IPS-NIHi7 (cell line): ENCODE results near the gene ASIC3.

ENCODE experiments used
- DNase-seq: peaks from one replicate; pipeline ENCODE4 v3.0.0; 2012; ENCODE audit warnings: mixed read lengths; ENCODE audit errors: extremely low spot score

ASIC3 gene

DNA sequence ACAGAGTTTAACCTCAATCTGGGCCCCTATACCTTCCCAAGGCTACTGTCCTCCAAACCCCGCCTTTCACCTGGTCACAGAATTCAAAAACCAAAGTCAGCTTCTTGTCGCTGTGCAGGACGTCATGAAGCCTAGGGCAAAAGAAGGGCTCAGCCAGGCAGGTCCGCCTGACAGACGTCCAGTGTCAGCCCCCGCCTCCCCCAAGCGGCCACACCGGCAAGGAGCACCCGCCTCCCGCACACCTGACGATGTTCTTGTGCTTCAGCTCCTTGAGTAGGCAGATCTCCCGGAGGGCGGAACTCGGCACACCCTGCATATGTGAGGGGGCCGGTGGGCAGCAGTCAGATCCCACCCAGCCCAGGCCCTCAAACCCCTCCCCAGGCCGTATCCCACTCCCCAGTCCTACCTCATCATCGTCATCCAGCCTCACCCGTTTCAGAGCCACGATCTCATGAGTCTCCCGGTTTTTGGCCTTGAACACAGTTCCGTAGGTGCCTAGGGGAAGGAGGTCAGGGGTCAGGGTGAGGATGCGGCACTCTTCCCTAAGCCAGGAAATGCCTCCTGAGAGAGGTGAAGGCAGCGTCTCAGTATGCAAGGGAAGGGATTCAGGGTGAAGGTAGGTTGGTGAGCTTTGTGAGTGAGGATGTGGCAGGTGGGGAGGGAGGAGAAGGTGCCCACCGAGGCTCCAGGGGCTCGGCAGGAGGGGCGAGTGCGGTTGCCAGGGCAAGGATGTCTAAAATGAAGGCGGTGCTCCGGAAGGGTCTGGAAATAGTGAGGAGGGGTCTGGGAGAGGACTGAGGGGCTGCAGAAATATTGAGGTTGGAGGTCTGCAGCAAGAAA, 8.6 kb downstream of the ASIC3 start:
- DNase-seq, result peak; percentile 63

DNA sequence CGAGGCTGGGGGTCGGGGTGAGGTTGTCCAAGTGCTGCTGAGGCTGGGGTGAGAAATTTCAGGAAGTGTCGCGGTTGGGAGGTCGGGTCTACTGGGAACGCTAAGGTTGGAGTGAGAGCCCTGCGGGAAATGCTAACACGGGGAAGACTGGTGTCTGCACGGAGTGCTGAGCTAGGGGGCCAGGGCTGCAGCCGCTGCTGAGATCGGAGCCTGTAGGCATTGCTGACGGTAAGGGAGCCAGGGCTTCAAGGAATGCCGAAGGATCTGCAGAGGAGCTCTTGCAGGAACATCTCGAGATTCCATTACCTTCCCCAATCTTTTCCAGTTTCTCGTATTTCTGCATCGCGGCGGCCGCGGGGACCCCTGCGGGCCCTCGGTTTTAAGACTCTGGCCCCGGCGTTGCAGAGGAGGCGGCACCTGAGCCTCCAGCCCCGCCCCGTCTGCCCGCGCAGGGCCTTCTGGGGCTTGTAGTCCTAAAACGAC, 9.2 kb downstream of the ASIC3 start, which contains the start of gene CDK5:
Gene CDK5, minus strand, starts transcription at position 392 of the 483 bp plus-strand sequence. Its CDS starts 49 bp downstream, at position 343.
- DNase-seq, result peak; percentile 64

DNA sequence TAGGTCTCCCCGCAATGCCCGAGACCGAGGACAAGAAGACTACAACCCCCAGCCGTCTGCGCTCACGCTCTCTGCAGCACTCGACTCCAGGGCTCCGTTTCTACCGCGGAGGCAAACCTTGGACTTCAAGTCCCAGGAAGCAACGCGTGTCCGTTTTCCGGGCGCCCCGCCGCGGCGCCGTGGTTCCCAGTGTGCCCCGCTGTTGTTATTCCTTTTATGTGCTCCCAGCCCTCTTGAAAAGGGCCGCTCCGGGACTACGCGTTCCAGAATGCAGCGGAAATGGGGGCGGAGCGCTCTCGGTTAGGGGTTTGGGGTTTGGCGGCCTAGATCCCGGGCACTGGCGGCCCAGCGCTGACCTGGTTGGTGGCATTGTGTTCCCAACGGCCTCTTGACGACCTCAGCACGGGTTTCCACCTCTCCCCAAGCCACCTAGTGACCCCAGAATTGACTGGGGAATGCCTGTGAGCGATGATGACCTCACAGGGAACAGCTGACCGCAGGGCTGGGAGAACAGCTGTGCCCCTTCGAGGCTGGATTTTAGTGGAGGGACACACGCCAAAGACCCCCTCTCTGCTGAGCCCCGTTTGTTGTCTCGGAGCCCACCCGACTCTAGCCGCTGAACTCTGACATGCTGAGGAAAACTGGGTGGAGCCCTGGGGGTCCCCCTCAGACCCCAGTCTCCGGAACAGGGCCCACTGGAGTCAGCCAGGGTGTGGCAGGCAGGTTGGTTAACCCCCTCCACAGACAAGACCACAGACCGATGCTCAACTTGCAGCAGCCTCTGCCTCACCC, 9.9 kb downstream of the ASIC3 start:
- DNase-seq, result peak; percentile 97

DNA sequence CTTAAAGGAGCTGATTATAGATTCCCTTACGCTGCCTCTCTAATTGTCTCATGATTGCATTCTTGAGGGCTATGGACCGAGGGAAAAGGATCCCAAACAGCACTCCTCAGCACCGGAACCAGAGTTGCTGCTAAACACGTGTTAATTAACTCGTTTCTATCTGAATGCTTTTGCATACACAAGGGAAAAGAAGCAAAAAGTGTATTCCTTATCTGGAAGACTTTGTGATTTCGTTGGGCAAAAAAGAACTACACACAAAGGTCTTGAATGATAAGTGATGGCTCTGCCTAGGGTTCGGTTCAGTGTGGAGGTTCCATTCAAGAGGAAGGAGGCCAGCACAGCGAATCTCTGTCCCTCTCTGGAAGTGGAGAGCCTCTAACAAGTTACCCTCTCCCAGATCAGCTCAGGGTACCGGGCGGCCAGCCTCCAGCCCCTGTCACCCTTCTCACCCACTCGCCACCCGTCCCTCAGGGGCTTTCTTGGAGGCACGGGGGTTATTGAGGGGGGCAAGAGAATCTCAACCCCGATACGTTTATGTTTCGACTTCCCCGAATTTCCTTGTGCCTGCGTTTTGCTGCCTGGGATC, 10.5 kb downstream of the ASIC3 start:
- no peak for DNase-seq

DNA sequence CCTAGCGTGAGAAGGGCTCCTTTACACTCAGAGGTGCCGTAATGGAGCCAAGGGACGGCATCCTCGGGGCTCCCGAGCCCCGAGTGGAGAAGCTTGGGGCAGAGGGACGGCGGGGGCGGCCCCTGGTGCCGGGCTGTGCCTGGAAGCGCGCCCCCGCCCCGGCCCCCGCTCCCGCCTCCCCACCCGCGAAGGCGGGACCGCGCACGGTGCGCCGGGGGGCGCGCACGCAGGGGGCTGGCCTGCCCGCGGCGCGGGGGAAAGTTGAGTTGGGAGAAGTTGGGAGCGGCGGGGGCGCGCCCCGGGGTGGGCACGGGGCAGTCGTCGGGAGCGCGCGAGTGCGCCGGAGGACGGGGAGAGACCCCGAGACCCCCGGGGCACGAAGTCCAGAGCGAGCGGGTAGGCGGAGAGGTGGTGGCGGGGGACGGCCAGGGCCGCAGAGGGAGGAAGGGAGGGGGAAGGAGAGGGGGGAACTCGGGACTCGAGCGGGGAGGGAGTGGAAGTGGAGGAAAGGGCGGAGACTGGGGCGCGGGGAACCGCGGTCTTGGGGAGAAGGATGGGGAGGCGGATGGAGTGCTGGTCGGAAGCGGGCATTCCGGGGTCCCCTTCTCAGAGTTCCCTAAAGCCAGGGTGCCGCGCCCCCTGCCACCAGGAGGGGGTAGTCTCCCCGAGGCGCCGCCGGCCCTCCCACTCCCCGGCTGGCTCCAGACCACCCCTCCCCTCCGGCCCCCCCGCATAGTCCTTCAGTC, 11.2 kb downstream of the ASIC3 start, which contains the start of gene SLC4A2:
Gene SLC4A2, plus strand, starts transcription at position 223 of the 746 bp plus-strand sequence. CDS start 2,399 bp downstream, outside the sequence.
- peak; percentile 80 for DNase-seq

DNA sequence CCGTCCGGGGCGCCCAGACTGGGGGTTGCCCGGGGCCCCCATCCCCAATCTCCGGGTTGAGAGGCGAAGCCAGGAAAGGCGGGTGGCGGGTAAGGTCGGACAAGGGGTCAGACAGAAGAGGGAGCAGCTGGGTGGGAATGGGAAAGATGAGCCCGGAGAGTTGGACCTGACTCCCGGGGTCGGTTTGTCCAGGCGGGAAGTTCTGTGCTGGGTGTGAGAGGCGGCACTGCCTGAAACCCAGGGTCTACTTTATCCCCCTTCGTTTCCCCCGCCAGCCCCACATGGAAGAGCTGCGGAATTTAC, 11.7 kb downstream of the ASIC3 start:
- no peak for DNase-seq

DNA sequence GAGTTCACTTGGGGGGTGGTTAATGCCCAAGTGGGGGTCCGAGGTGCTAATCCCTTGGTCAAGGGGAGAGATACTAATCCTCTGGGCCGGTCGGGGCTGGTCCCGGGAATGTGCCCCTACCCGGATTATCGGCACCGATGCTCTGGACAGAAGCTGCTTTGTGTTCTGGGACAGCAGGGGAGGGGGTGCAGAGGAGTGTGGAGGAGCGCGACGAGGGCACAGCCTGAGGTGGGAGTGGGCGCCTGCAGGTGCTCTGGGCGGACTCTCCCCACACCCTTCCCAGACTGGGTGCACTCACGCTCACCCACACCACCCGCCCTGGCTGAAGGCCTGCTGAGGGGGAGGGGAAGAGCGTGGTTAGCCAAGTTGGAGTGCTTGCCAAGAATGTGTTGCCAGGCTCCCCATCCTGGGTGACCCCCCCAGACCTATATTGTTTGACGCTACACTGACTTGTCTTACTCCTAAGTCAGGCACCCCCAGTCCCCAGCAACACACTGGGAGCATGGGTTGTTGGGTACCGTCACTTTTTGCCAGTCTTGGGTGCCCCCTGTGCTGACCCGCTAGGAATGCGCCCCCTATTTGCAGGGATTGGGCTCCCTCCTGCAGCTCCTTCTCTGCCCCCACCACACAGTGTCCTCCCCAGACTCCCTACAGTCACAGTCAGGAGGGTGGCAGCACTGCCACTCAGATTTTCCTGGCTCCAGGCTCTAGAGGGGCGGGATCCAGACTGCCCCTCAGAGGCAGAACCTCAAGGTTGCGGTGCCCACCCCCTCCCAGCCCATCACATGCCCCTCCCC, 12.3 kb downstream of the ASIC3 start:
- no peak for DNase-seq

DNA sequence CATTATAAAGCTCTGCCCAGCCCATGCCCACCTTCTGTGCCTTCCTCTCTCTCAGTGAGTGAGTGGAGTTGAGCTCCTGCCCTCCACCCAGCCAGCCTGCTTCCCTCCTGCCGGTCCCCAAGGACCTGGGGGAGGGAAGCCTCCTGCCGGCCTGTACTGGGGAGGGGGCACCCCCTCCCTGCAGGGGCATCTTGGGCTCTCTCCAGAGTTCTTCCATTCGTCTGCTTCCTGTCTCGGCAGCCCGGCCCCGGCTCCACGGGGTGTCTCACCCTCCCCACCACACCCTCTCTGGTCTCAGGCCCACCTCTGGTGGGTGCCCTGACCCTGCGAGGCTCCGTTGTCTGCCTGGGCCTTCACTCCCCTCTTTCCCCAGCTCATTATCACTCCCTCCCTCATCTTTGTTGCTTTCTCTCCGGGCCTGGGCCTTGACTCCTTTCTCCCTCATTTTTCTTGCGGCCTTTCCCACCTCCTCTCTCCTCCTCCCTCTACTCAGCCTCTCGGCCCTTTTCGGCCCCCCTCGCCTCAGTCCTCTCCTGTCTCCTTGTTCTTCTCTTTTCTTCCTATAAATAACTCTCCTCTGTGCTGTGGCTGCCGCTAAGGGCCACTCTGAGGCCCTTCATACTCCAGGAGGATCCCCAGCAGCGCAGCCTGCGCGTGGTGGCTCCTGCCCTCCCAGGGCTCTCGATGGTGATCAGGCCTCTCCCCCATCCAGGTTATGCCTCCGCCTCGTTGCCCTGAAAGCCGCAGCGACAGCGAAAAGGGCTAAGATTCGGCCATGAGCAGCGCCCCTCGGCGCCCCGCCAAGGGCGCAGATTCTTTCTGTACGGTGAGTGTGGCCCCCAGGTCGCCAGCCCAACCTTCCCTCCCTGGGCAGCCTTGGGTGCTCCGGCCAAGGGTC, 13.1 kb downstream of the ASIC3 start:
- no peak for DNase-seq

DNA sequence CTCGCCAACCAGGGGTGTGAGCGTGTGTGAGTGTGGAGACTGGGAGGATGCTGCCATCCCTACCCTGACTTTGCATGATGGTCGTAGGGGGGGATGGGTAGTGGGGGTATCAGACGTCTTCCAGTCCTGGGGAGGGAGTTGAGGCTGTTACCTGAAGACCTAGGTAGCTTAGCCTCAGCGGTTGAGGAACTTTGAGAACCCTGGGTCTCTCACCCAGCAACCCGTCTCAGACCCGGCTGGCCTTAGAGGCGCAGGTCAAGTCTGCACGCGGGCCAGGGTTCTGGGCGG, 13.7 kb downstream of the ASIC3 start:
- DNase-seq, result no peak

DNA sequence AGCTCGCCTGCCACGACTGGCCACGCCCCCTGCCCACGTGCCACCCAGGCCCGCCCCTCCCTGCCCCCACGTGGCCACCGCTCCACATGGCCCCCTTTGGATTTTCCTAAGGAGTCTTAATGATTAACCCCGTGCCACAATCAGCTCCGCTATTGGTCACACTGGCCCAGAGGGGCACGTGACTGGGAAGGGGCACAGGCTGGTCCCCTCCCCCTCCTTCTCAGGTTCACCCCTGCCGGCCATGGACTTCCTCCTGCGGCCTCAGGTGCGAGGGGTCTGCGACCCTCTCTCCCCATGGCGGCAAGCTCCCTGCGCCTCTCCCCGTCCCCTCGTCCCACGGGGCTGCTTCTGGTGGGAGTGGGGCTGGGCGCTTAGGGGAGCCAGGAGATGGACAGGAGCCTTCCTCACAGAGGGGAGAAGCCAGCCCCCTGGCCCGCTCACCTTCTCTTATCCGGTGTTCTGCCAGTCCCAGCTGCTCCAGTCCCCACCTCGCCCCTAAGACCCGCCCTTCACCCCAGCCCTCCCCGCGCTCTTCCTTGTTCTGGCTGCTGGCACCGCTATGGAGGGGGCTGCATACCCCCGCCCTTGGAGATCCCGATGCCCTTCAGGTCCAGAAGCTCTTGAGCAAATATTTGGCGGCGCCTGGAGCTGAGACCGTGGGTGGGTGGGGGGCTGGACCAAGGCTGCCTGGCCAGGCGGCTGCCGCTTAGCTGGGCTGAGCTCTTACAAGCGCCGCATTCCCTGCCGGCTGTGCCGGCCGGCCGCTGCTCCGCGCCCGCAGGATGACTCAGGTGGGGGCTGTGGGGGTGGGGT, 14.3 kb downstream of the ASIC3 start:
- peak; percentile 91 for DNase-seq

DNA sequence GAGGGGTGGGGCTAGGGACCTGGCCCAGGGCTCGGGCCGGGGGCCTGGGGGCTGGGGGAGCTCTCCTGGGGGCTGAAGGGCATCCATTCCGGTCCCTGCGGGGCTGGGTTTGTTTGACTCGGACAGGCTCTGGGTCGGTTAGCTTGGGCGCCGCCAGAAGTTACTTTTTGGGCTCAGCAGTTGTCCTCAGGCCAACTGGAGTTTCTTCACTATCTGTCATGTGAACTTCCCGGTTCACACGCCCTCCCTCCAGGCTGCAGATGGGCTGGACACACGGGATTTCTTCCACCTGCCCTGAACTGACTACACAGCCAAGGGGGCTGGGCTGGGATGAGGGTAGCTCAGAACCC, 14.9 kb downstream of the ASIC3 start:
- no peak for DNase-seq

DNA sequence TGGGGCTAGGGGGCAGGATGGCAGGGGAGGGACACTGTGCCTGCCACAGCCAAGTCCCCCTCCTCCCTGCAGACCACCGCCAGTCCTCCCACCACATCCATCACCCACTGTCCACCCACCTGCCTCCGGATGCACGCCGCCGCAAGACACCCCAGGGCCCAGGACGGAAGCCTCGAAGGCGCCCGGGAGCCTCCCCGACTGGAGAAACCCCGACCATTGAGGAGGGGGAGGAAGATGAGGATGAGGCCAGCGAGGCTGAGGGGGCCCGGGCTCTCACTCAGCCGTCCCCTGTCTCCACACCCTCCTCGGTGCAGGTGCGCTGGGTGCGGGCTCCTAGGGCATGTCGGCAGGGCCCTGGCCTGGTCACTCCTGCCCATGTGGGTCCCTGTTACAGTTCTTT, 16.1 kb downstream of the ASIC3 start:
- no peak for DNase-seq

DNA sequence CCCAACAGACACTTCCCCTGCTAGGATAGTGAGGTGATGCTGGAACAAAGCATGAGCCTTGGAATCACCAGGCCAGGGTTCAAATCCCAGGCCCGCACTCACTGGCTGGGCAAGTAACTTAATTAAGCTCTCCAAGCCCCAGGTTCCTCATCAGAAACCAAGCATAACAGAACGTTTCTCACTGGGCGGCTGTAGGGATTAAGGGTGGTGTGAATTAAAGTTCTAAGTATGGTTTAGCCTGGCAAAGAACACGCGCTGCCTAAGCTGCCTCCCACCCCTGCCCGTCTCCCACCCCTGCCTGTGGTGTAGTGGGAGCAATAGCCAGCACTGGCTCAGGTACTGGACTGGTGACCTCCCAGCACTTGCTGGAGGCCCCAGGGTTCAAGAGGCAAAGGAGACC, 16.7 kb downstream of the ASIC3 start:
- DNase-seq, result no peak

DNA sequence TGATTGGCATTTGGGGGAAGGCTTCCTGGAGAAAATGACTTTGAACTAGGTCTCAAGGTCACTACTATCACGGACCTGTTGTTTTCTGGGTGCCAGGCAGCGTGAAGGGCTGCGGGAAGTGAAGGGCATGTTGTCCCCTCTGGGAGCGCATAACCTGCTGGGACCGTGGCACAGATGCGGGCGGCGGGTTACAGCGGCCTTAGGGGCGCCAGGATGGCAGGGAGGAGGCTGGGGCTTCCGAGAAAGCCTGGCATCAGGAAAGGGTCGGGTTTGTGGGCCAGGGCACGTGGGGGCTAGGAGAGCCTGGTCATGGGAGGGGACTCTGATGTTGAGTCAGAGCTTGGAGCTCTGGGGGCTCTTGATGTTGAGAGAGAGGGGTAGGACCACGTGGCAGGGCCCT, 17.2 kb downstream of the ASIC3 start:
- no peak for DNase-seq

DNA sequence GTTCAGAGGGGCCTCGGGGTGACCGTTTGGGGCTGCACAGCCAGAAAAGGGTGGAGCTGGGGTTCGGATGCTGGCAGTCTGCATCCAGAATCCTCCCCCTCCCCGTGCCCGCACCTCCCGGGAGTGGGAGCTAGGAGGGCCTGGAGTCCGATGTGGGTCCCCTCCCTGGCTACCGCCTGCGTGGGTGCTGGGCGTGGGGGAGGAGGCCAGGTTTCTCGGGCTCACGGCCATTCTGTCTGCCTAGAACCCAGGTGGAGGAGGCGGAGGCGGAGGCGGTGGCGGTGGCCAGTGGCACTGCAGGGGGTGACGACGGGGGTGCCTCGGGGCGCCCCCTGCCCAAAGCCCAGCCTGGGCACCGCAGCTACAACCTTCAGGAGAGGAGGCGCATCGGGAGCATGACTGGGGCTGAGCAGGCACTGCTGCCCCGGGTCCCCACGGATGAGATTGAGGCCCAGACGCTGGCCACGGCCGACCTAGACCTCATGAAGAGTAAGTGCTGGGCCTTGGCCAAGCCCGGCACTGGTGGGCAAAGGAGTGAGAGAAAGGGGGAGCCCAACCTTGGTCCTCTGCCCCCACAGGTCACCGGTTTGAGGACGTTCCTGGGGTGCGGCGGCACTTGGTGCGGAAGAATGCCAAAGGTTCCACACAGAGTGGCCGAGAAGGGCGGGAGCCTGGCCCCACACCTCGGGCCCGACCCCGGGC, 18.1 kb downstream of the ASIC3 start:
- DNase-seq, result no peak

DNA sequence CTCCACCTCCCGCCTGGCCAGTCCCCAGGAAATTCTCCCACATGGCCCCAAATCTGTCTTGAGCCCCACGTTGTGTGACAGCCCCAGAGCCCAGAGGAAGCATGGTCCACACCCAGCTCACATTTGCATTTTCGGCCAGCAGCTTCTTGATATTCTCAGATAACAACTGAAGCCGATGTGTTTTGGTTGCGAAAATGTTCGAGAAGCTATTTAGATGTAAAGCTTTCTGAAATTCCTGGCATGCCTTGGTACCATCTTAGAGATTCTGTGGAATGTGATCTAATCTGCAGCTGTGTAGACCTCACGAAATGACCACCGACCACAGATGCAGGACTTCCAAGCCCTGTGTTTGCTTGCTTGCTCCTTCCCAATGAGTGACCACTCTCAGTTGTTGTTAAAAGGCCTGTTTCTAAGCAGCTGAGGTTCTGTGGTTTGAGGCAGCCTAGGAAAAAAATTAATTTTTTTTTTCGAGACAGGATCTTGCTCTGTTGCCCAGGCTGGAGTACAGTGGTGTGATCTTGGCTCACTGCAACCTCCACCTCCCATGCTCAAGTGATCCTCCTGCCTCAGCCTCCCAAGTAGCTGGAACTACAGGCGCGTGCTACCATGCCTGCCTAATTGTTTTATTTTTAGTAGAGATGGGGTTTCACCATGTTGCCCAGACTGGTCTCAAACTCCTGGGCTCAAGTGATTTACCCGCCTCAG, 19.9 kb downstream of the ASIC3 start:
- DNase-seq, result no peak

DNA sequence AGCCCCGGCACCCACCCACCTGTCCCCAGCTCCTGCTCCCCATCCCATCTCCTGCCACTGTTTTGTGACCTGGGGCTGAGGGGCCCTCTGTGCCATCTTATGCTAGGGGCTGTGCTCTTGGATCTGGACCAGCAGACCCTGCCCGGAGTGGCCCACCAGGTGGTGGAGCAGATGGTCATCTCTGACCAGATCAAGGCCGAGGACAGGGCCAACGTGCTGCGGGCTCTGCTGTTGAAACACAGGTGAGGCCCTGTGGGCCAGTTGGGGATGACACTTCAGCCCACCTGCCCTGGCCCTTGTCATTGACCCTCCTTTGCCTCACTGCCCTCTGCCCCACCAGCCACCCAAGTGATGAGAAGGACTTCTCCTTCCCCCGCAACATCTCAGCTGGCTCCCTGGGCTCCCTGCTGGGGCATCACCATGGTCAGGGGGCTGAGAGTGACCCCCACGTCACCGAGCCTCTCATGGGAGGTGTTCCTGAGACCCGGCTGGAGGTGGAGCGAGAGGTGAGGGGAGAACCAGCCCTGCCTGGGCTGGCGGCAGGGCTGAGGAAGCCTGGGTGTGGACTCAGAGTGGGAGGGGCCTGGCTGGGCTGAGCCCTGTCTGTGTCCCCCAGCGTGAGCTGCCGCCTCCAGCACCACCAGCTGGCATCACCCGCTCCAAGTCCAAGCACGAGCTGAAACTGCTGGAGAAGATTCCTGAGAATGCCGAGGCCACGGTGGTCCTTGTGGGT, 21.7 kb downstream of the ASIC3 start:
- DNase-seq, result no peak
